Measurements from ENCODE around the gene TFDP1.
"Not testable (repeated sequence)": the region's sequence is repeated elsewhere in the genome, so short reads cannot be mapped to it uniquely, and the experiment has no call there.

Gene TFDP1

DNA sequence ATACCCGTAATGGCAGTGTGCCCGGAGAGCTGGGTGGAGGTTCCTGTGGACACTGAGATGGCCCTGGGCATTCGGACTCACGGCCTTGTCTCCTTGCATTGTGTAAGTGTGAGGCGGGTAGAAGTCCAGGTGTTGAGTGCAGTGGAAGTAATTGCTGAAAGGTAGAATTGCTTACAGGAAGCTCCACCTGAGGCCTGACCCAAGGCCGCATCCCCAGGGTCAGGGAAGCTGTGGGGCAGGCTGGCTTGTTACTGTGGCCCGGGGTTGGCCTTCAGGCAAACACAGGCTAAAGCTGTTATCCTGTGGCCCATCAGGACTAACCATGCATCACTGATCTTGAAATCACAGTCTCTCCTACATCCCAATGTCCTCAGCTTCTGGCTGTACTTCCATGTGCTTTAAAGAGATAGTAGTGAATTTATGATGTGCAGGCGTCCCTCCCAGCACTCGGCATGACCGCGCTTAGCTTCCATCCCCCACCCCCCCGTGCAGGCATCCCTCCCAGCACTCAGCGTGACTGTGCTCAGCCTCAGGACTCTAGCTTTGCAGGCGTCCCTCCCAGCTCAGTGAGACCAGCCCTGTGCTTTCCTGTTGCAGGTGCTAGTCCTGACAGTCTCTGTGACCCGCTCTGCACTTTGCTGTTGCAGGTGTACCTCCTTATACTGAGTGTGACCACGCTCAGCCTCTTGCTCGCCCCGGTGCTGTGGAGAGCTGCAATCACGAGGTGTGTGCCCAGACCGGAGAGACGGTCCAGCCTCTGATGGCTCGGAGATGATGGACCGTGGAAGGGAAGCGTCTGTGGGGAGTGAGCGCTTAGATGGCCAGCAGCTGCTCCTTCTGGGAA, 35.6 kb upstream of the TFDP1 start:
- peak; percentile 86 for DNase-seq (ENCODE audit: low spot score)

DNA sequence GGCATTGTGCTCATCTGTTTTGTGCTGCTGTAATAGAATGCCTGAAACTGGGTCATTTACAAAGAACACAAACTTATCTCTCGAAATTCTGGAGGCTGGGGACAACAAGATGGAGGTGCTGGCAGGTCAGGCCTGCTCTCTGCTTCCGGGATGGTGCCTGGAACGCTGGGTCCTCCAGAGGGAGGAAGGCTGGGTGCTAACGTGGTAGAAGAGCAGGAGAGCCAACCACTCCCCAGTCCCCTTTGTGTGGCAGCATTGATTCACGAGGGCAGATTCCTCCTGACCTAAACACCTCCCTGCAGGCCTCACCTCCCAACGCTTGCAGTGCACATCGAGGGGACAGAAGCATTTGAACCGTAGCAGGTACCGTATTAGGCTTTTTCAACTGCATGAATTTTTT, 34.1 kb upstream of the TFDP1 start:
- no peak for DNase-seq (ENCODE audit: low spot score)

GRCh38 chr13:113551081-113552000, 33.2 kb upstream of the TFDP1 start:
- DNase-seq (ENCODE audit: low spot score): no peak

- DNase-seq (ENCODE audit: low spot score): no peak
Measured at GRCh38 chr13:113552079-113552478, 32.5 kb upstream of the TFDP1 start.

GRCh38 chr13:113552786-113553434, 31.6 kb upstream of the TFDP1 start:
- DNase-seq (ENCODE audit: low spot score): no peak

DNA sequence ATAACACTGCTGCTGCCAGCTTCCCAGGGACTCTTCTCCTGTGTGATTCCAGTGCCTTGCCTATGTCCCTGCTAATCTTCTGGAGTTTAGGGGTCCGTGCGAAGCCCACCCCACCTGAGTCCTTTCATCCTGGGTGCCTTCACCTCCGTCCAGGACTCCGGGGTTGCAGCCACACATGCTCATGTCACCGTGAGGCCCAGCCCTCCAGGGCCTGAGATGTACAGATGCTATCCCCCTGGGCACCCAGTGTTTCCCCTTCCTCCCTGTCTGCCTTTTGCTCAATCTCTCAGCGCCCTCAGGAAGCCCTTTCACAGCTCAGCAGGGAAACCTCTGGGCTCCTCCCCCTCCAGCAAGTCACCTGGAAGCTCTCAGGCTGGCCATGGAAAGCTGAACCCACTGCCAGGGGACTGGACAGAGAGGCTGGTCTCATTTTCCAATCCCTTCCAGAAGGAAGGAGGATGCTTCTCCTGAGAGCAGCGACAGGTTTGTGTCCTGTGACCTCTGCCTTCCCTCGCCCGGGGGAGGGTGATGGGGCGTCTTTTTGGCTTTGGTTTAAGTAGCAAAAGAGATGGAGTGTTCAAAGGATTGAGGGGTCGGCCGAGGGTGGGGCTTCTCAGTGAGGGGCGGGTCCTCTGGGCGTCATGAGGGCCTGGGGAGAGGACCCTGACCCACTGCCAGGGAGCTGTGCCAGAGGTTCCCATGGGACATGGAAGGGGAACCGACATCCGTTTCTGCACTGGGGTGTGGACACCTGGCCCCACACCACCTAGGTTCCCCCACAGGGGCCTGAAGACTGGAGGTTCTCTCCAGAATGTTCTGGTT, 30.8 kb upstream of the TFDP1 start:
- no peak for DNase-seq (ENCODE audit: low spot score)

DNA sequence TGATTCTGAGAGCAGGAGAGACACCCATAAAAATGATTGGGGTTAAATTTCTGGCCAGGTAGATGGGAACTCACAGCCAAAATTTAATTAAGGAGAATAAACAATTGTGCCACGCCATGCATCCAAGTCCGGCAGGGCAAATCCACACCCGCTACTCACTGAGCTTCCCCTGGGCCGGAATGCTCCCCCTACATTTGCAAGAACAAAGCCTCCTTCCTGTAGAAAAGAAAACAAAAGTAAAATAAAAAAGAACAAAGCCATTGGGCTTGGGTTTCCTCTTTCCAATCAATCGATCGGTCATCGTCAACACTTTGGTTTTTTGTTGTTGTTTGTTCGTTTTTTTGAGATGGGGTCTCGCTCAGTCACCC, 30.2 kb upstream of the TFDP1 start:
- no peak for DNase-seq (ENCODE audit: low spot score)

DNA sequence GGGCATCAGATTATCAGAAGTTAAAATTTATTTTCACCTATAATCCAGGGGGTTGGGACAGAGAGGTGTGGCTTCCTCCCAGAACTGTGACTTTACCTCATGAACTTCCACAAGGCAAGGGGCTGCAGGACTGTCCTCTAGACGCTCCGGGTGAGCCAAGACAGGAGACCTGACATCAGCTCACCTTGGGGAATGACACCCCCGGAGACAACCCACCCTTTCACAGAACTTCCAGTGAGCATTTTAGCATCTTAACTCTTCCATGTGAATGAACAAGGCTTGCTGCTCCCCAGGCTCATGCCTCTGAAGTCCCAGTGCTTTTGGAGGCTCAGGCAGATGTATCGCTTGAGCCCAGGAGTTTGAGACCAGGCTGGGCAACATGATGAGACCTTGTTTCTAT, 29.4 kb upstream of the TFDP1 start:
- no peak for DNase-seq (ENCODE audit: low spot score)

DNA sequence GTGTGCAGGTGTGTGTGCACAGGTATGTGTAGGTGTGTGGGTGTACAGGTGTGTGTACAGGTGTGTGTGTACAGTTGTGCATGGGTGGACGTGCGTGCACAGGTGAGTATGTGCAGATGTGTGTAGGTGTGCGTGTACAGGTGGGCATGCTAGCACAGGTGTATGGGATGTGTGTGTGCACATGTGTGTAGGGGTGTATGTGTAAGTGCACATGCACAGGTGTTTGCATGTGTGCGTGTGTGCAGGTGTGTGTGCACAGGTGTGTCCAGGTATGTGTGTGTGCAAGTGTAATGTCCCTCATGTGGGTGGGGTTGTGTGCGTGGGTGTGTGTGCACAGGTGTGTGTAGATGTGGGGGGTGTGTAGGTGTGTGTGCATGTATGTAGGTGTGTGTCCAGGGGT, 27.5 kb upstream of the TFDP1 start:
- no peak for DNase-seq (ENCODE audit: low spot score)

DNA sequence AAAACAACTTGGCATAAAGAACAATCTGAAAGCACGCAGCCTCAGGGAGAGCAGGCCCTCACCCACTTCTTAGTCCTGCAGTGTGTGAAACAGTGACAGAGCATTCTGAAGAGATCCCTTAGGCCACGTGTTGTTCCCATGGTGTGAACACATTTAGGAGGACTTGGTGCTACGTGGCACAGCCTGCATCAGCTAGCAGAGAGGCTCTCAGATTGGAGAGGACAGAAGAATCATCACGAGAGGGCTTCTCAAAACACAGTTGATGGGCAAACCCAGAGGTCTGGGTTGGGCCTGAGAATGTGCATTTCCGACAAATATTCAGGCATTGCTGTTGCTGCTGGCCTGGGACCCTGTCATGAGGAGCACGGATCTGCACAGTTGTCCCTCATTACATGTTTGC, 26.1 kb upstream of the TFDP1 start:
- no peak for DNase-seq (ENCODE audit: low spot score)

DNA sequence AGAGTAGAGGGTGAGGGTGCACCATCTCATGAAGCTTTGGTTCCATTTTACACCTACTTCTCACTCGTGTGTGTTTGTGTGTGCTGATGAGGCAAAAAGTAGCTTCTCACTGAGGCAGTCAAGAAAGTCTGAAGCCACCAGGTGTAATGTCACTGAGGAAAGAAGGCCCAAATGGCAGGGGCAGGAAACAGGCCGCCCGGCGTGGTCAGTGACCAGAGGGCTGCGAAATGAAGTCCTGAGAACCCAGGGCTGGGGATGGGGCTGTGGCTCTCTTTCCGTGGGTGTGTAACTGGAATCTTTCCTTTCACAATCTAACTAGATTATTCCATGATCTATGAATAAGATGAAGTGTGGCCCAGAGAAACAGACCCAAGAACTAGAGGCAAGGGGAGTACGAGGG, 25.5 kb upstream of the TFDP1 start:
- no peak for DNase-seq (ENCODE audit: low spot score)

DNA sequence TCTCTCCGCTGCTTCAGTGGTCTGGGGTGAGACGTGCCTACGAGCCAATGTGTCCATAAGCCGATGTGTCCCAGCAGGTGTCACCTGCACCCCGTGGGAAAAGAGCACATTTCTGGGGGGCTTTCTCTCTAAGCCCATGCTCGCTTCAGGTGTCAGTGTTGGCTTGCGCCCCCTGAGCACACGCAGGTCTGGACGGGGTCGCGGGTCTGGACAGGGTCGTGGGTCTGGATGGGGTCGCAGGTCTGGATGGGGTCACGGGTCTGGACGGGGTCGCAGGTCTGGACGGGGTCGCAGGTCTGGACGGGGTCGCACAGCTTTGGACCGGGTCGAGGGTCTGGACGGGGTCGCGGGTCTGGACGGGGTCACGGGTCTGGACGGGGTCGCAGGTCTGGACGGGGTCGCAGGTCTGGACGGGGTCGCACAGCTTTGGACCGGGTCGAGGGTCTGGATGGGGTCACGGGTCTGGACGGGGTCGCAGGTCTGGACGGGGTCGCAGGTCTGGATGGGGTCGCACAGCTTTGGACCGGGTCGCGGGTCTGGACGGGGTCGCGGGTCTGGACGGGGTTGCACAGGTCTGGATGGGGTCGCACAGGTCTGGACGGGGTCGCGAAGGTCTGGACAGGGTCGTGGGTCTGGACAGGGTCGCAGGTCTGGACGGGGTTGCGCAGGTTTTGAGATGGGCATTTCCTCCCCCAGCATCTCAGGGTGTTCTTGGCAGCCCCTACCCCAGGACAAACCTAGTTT, 24.5 kb upstream of the TFDP1 start:
- DNase-seq (ENCODE audit: low spot score): no peak

DNA sequence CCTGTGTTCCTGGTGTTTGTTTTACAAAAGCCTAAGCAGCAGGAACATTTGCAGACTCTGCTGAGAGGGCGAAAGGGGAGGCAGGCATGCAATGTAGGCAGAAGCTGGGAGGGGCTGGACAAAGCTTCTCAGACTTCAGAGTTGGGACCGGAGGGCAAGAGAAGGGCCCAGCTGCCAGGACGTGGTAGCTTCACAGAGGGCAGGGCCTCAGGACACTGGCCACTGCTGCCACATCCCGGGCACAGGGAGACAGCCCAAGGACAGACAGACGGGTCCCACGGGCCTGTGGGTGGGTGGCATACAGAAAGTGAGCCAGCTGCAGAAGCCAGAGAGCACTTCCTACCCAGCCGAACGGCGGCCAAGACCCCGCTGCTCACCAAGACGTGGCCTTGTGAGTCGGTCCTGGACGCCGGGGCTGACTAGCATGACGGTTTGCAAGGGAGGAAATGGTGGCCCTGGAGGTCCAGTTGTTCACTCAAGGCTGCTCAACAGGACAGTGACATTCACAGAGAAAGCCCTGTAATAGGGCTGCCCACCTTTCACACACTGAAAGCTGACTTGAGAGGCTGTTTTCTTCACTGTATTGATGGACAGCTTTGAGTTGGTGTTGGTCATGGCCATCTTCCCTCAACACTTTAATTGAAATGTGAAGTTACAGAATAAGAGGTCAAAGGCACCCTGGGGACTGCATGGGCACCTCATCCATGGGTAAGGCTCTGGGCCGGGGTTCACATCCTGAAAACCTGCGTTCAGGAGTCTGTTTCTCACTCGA, 23.7 kb upstream of the TFDP1 start:
- no peak for DNase-seq (ENCODE audit: low spot score)

- no peak for DNase-seq (ENCODE audit: low spot score)
Measured at GRCh38 chr13:113561417-113562084, 23.0 kb upstream of the TFDP1 start.

DNA sequence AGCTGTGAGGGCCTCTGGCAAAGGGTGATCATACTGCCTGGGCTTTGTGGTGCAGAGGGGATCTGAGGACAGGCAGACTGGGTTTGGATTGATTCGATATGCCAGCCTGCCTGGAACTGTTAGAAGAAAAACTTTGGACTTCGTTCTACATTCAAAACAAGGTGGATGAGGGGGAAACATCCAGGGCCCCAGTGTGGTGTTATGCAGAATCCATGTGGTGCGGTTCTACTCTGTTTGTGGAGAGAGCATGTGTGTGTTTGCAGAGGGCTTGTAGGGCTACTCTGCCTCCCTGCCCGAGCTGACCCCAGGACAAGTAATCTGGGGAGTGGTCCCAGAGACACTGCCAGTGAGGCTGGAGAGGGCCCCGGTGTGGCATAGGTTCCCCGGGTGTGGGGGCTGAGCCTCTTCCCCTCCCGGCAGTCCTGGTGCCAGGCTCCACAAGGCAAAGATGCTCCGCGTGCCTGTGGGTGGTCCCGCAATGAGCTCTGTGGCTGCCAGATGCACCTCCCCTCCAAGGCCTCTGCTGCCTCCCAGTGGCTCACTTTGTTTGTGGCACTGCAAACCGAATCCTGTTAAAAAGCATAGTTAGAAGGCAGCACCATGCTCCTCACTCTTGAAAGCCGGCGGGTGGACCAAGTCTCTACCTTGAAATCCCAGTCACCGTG, 22.3 kb upstream of the TFDP1 start:
- peak; percentile 84 for DNase-seq (ENCODE audit: low spot score)

GRCh38 chr13:113562844-113563243, 21.7 kb upstream of the TFDP1 start:
- no peak for DNase-seq (ENCODE audit: low spot score)

- DNase-seq (ENCODE audit: low spot score): not testable (repeated sequence)
Measured at GRCh38 chr13:113563511-113563910, 21.0 kb upstream of the TFDP1 start.

DNA sequence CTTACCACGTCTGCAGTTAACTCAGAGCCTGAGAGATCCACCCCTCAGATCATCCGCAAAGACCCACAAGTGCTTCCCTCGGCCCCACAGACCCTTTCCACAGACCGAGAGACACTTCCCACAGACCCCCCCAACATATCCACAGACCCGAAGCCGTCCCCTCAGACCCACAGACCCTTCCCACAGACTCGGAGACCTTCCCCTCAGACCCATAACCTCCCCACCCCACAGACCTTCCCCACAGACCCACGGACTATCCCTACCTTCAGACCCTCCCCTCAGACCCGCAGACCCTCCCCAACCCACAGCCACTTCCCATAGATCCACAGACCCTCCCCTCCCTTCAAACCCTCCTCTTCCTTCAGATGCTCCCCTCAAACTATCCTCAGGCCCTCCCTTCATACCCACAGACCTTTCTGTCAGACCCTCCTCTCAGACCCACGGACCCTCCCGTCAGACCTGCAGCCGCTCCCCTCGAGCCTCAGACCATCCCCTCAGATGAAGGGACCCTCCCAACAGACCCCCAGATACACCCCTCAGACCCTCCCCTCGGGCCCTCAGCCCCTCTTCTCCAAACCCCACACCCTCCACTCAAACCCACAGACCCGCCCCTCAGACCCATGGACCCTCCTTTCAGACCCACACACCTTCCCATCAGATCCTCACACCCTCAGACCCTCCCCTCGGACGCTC, 20.1 kb upstream of the TFDP1 start:
- DNase-seq (ENCODE audit: low spot score): no peak
